Muscle layer of duodenum (tissue), 2 donors: ENCODE measurements around the gene ATP4B.

ENCODE experiments used
- H3K27ac ChIP-seq: one replicate; pipeline ENCODE4 v1.7.0; 2013; ENCODE audit warnings: mild to moderate bottlenecking, low read length
- H3K27me3 ChIP-seq: one replicate; pipeline ENCODE4 v1.7.0; 2013; ENCODE audit warnings: low read depth, mild to moderate bottlenecking, control low read depth, low read length
- H3K36me3 ChIP-seq, 2 donors: one replicate each; pipeline ENCODE4 v1.7.0; 2013; ENCODE audit warnings: low read length in 2 of 2, control low read depth in 1 of 2, mild to moderate bottlenecking in 1 of 2; ENCODE audit not compliant: insufficient read depth in 2 of 2, control insufficient read depth in 1 of 2
- H3K4me1 ChIP-seq, 2 donors: one replicate each; pipeline ENCODE4 v1.7.0; 2013; ENCODE audit warnings: low read length in 2 of 2, mild to moderate bottlenecking in 2 of 2, control low read depth in 1 of 2, moderate library complexity in 1 of 2; ENCODE audit not compliant: insufficient read depth in 2 of 2, control insufficient read depth in 1 of 2
- H3K4me3 ChIP-seq, 2 donors: one replicate each; pipeline ENCODE4 v1.7.0; 2013; ENCODE audit warnings: low read length in 2 of 2, low read depth in 1 of 2, mild to moderate bottlenecking in 1 of 2
- H3K9me3 ChIP-seq, 2 donors: one replicate each; pipeline ENCODE4 v1.7.0; 2013; ENCODE audit warnings: low read length in 2 of 2, control low read depth in 1 of 2, mild to moderate bottlenecking in 1 of 2; ENCODE audit not compliant: control insufficient read depth in 1 of 2
- donor health status: healthy.

Gene ATP4B

GRCh38 chr13:113620036-113620796, 37.8 kb downstream of the ATP4B start:
- no peak overlapping the region for H3K4me3 ChIP-seq

DNA sequence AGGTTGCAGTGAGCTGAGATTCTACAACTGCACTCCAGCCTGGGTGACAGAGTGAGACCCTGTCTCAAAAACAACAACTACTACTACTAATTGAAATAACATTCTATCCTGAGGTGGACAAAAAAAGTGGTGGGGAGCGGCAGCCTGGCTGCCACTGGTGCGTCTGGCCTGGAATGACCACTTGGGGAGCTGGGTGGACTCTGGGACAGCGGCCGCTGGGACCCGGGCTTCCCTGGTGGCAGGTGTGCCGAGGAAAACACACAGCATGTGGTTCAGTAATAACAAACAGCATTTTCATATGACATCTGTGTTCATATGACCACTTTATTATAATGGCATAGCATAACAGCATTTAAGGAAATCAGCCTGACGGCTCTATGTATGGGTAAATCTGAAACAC, 39.5 kb downstream of the ATP4B start:
- Histone ChIP-seq H3K27ac (no peak overlapping the region), H3K27me3 (no peaks in the 10 kb centered on the region), H3K4me1 (no peaks in the 10 kb centered on the region), H3K36me3 (peaks cover 6 to 8% of the 10 kb centered on the region in 2 donors), H3K4me3 (no peak overlapping the region), H3K9me3 (no peaks in the 10 kb centered on the region)

More at GRCh38 chr13:113620036-113620796, 37.8 kb downstream of the ATP4B start:
- H3K4me1 ChIP-seq, result no peaks in the 10 kb centered on the region
- H3K36me3 ChIP-seq, result peaks cover 10 to 20% of the 10 kb centered on the region in 2 donors
- H3K27ac ChIP-seq, result no peak overlapping the region
- H3K9me3 ChIP-seq, result no peaks in the 10 kb centered on the region
- H3K27me3 ChIP-seq, result no peaks in the 10 kb centered on the region

GRCh38 chr13:113617961-113618360, 40.0 kb downstream of the ATP4B start:
- Histone ChIP-seq H3K9me3 (no peaks in the 10 kb centered on the region), H3K27ac (no peak overlapping the region), H3K27me3 (no peaks in the 10 kb centered on the region), H3K4me1 (no peaks in the 10 kb centered on the region), H3K4me3 (no peak overlapping the region), H3K36me3 (peaks cover 4 to 6% of the 10 kb centered on the region in 2 donors)

DNA sequence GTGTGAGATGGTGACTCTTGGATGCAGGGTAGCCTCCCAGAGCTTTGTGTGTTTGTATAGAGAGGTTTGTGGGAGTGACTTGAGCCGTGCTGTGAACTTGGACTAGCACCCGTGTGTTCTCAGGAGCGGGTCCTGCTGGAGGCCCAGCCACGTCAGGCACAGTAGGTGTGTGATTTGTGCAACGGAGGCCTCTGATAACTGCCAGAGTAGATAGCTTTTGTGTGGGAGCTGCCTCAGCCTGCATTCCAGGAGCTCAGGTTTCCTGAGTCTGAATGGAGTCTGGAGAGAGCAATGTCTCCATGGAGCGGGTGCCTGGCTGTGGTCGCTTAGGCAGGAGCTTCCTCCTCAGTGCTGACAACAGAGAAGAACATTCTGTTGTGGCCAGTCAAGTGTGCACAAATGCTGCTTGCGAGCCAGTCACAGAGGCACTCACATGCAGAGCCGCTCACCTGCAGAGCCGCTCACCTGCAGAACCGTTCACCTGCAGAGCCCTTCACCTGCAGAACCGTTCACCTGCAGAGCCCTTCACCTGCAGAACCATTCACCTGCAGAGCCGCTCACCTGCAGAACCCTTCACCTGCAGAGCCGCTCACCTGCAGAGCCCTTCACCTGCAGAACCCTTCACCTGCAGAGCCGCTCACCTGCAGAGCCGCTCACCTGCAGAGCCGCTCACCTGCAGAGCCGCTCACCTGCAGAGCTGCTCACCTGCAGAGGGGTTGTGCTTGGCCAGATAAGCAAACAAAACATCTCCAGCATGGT, 40.8 kb downstream of the ATP4B start:
- Histone ChIP-seq H3K27ac (no peak overlapping the region), H3K9me3 (no peaks in the 10 kb centered on the region), H3K4me1 (no peaks in the 10 kb centered on the region), H3K36me3 (no peaks in the 10 kb centered on the region), H3K4me3 (no peak overlapping the region), H3K27me3 (no peaks in the 10 kb centered on the region)

DNA sequence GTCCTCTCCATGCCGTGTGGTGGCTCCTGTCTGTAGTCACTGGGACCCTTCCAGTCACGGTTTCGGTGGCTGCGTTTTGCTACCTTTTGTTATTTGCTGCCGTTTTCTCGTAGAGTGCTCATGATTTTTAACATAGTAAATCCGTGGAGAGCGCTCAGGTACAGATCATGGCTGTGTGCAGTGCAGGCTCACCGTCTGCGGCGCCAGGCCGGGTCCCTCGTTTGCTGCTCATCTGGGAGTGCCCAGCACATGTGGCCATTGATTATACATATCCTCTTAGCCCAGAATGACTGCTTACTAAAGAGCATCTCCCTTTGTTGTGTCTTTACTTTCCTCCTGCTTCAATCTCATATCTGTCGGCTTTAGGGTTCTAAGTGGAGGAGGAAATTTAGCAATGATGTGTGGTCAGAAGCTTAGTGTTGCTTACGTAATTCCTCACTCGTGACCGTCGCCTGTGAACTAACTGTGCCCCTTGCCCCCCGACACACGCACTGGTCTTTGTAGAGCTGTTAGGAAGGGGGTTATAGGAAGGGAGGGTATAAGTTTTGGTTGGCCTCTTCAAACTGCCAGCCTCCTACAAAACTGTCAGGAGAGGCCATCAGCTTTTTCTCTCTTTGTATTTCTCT, 41.6 kb downstream of the ATP4B start:
- Histone ChIP-seq H3K27ac (no peak overlapping the region), H3K4me3 (no peak overlapping the region), H3K36me3 (peaks cover 3 to 4% of the 10 kb centered on the region in 2 donors), H3K4me1 (no peaks in the 10 kb centered on the region), H3K9me3 (no peaks in the 10 kb centered on the region), H3K27me3 (no peaks in the 10 kb centered on the region)

- H3K9me3 ChIP-seq, result no peaks in the 10 kb centered on the region
- no peaks in the 10 kb centered on the region for H3K4me1 ChIP-seq
- H3K27me3 ChIP-seq, result no peaks in the 10 kb centered on the region
- peaks cover 8% of the 10 kb centered on the region in 2 donors for H3K36me3 ChIP-seq
- no peak overlapping the region for H3K27ac ChIP-seq
- H3K4me3 ChIP-seq, result no peak overlapping the region
These were observed 44.1 kb downstream of the ATP4B start for GRCh38 chr13:113613789-113614379.

- Histone ChIP-seq H3K27me3 (no peaks in the 10 kb centered on the region), H3K4me1 (no peaks in the 10 kb centered on the region), H3K27ac (no peak overlapping the region), H3K4me3 (no peak overlapping the region), H3K36me3 (peaks cover 8% of the 10 kb centered on the region in 2 donors), H3K9me3 (no peaks in the 10 kb centered on the region)
These were observed 45.4 kb downstream of the ATP4B start for GRCh38 chr13:113612607-113613006.

GRCh38 chr13:113611996-113612395, 46.0 kb downstream of the ATP4B start:
- no peak overlapping the region for H3K27ac ChIP-seq
- no peak overlapping the region for H3K4me3 ChIP-seq
- no peaks in the 10 kb centered on the region for H3K9me3 ChIP-seq
- peaks cover 8% of the 10 kb centered on the region in 2 donors for H3K36me3 ChIP-seq
- no peaks in the 10 kb centered on the region for H3K27me3 ChIP-seq
- H3K4me1 ChIP-seq, result no peaks in the 10 kb centered on the region

DNA sequence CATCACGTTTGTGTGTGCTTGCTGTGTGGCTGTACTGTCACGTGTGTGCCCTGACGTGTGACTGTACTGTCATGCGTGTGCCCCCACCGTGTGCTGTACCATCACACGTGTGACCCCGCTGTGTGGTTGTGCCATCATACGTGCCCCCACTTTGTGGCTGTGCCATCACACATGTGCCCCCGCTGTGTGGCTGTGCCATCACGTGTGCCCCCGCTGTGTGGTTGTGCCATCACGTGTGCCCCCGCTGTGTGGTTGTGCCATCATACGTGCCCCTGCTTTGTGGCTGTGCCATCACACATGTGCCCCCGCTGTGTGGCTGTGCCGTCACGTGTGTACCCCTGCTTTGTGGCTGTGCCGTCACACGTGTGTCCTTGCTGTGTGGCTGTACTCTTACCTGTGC, 47.7 kb downstream of the ATP4B start:
- H3K36me3 ChIP-seq, result peaks cover 8% of the 10 kb centered on the region in 2 donors
- H3K9me3 ChIP-seq, result no peaks in the 10 kb centered on the region
- no peaks in the 10 kb centered on the region for H3K27me3 ChIP-seq
- H3K27ac ChIP-seq, result no peak overlapping the region
- no peak overlapping the region for H3K4me3 ChIP-seq
- no peaks in the 10 kb centered on the region for H3K4me1 ChIP-seq

GRCh38 chr13:113609616-113610015, 48.4 kb downstream of the ATP4B start:
- Histone ChIP-seq H3K36me3 (peaks cover 8% of the 10 kb centered on the region in 2 donors), H3K4me3 (no peak overlapping the region), H3K27ac (no peak overlapping the region), H3K4me1 (no peaks in the 10 kb centered on the region), H3K9me3 (no peaks in the 10 kb centered on the region), H3K27me3 (no peaks in the 10 kb centered on the region)

DNA sequence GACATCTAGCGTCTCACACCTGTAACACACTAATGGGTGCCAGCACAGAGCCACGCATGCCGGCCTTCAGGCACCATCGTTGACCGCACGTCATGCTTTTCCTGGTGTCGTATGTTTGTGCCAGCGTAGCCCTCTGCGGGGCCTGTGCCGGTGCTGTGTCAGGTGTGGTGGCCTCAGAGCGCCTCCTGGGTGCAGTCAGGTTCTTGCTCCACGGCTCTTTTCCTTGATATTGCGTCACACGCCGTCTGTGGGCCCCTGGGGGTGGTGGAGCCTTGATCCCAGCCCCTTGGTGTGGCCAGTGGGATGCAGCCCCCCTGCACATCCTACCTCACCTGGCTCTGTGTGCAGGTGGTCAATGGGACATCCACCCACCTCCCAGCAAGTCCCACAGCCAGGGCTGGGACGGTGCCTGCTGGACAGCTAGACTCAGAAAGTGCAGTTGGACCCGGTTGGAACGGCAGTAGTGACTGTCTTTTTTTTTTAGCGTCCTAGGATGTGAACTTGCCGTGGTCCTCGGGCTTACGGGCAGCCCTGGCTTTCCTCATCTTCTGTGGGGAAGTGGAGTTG, 48.9 kb downstream of the ATP4B start:
- H3K9me3 ChIP-seq, result no peaks in the 10 kb centered on the region
- no peak overlapping the region for H3K27ac ChIP-seq
- H3K4me1 ChIP-seq, result no peaks in the 10 kb centered on the region
- H3K36me3 ChIP-seq, result peaks cover 8% of the 10 kb centered on the region in 2 donors
- no peak overlapping the region for H3K4me3 ChIP-seq
- no peaks in the 10 kb centered on the region for H3K27me3 ChIP-seq
